A673 (cell line): Measurements from ENCODE around the gene CCDC78.

Experiments
- CTCF ChIP-seq: fragments of 300-800, 200-600 bp; sonication (generic); conservative IDR thresholded peaks from 2 replicates; pipeline ENCODE4 v1.5.1; 2017; ENCODE audit warnings: low read depth, mild to moderate bottlenecking, antibody characterized with exemption, low read length, moderate library complexity, mixed read lengths
- EZH2 ChIP-seq: fragments of 200-600 bp; sonication (generic); IDR thresholded peaks from 2 replicates; pipeline ENCODE4 v1.6.1; 2017; ENCODE audit warnings: borderline replicate concordance, low read depth, mild to moderate bottlenecking, mixed read lengths, antibody characterized with exemption, low read length; ENCODE audit not compliant: poor library complexity, severe bottlenecking

DNA sequence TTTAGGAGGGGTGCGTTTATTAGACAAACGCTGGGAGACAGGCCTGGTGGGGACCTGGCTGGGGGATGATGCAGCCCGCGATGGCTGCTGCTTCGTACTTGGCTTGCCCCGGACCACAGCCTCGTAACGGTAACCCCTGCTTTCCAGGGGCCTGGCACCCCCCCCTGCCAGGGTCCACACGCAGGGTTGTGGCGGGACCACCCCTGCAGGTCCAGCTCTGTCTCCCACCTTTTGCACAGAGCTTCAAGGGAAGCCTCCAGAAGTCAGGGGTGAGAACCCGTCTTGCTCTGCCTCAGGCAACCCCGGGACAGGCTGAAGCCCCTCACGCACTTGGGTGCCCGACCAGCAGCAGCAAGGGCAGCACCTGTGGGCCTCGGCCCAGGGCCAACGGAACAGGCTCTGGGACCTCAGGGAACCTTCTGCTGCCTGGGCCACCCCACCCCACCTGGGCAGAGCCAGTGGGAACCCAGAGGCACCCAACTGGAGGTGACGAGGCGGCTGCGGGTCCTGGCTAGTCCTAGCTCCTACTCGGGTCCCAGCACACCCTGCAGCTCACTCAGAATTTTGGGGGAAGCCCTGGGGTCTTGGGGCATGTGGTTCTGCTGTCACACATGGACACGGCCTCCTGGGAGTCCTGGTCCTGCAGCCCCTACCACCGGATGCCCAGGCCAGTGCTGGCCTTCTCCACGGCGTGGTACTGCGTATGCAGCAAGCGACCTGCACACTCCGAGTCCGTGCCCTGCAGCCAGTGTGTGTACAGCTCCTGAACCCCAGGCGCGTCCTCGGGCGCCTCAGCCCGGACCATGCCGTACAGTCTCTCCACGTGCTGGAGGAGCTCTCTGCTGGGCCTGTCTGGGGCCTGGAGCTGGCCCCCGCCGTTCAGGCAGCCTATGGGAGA is 3.8 kb upstream of the CCDC78 start:
- no peak for TF ChIP-seq CTCF
- no peak for TF ChIP-seq EZH2
